K562 (cell line): ENCODE data around the gene NINJ2. TPM values are rescaled to one million over a fixed set of nuclear protein-coding genes. Genes with fewer than 3 reads are reported as not detected.
"Not testable (repeated sequence)": the region's sequence is repeated elsewhere in the genome, so short reads cannot be mapped to it uniquely, and the experiment has no call there.

ENCODE experiments used
- ATAC-seq: fragments of 200-7000 bp; cut with Tn5 transposase; 3 replicates; pipeline ENCODE4 v1.9.1; 2020; ENCODE audit warnings: moderate library complexity
- BruUV-seq: library from RNA; stranded (reverse); fragments of 400-500 nt; replicated peaks from 2 replicates; lab custom pipeline; 2021; lab: Mats Ljungman, UMichigan
- CTCF ChIA-PET: fragments of 300-600 bp; formaldehyde crosslinking; extraction: SDS; loops from one replicate; lab custom pipeline; 2021; ENCODE audit warnings: low intra/inter-chr PET ratio; lab: Yijun Ruan, JAX
- POLR2A ChIA-PET: fragments of 300-600, 350-650 bp; sonication (Branson Sonifier 250); formaldehyde crosslinking; extraction: SDS; loops from one replicate; lab custom pipeline; 2021; ENCODE audit warnings: antibody characterized with exemption, inconsistent platforms; lab: Yijun Ruan, JAX
- DNase-seq, 4 experiments: peaks; one replicate each; pipeline versions ENCODE4 v3.0.0 to v3.0.0-alpha.2; 2011 to 2018; ENCODE audit warnings: low spot score in 3 of 4, mixed read lengths in 3 of 4; ENCODE audit errors: extremely low read depth in 1 of 4
- FAIRE-seq: peaks from 2 replicates; lab custom pipeline; 2011; peaks lifted over from hg19 to GRCh38; lab: Jason Lieb, UNC
- H2AFZ ChIP-seq: 2 replicates; pipeline ENCODE4 v1.6.0; 2011; ENCODE audit warnings: low read depth, low read length, control low read depth, inconsistent platforms
- H3K27ac ChIP-seq: fragments of 200-600 bp; 3 replicates; pipeline ENCODE4 v1.8.0; 2011; ENCODE audit warnings: low read depth, mild to moderate bottlenecking, control low read depth, inconsistent platforms, low read length, moderate library complexity, mixed read lengths; ENCODE audit errors: extremely low read depth
- H3K27me3 ChIP-seq, 2 experiments: fragments of 300-600 bp in 1 of 2; 2 replicates in 1 of 2; 3 replicates in 1 of 2; pipeline versions ENCODE4 v1.6.0 to v1.8.0; 2011; ENCODE audit warnings: inconsistent platforms in 2 of 2, low read length in 2 of 2, mild to moderate bottlenecking in 1 of 2, mixed read lengths in 1 of 2, moderate library complexity in 1 of 2; ENCODE audit not compliant: control insufficient read depth in 2 of 2, insufficient read depth in 2 of 2
- H3K36me3 ChIP-seq: fragments of 300-600 bp; 3 replicates; pipeline ENCODE4 v1.8.0; 2011; ENCODE audit warnings: mild to moderate bottlenecking, low read length, inconsistent platforms; ENCODE audit not compliant: control insufficient read depth, insufficient read depth
- H3K4me1 ChIP-seq, 2 experiments: fragments of 200-600 bp in 1 of 2; replicated peaks in 1 of 2; 2 replicates in 1 of 2; 3 replicates in 1 of 2; pipeline versions ENCODE4 v1.5.1 to v1.8.0; 2011; ENCODE audit warnings: inconsistent platforms in 2 of 2, low read length in 2 of 2, mild to moderate bottlenecking in 1 of 2, mixed read lengths in 1 of 2, moderate library complexity in 1 of 2; ENCODE audit not compliant: control insufficient read depth in 2 of 2, insufficient read depth in 2 of 2
- H3K4me2 ChIP-seq: 2 replicates; pipeline ENCODE4 v1.6.1; 2011; ENCODE audit warnings: low read length, control low read depth, inconsistent platforms, mixed read lengths; ENCODE audit not compliant: insufficient read depth
- H3K4me3 ChIP-seq: fragments of 200-600 bp; sonication (generic), shearing (Covaris generic); 2 replicates; pipeline ENCODE4 v1.5.1; 2016; ENCODE audit warnings: control low read depth, inconsistent platforms
- H3K79me2 ChIP-seq: fragments of 200-600 bp; 3 replicates; pipeline ENCODE4 v1.8.0; 2011; ENCODE audit warnings: low read length, inconsistent platforms; ENCODE audit not compliant: control insufficient read depth, insufficient read depth
- H3K9ac ChIP-seq, 2 experiments: 2 replicates each; pipeline versions ENCODE4 v1.6.0 to v1.6.1; 2011; ENCODE audit warnings: low read depth in 2 of 2, low read length in 2 of 2, control low read depth in 1 of 2, inconsistent platforms in 1 of 2, mild to moderate bottlenecking in 1 of 2, mixed read lengths in 1 of 2; ENCODE audit not compliant: insufficient read depth in 1 of 2
- H3K9me1 ChIP-seq: one replicate; pipeline ENCODE4 v1.6.0; 2011; ENCODE audit warnings: inconsistent platforms, mild to moderate bottlenecking, low read length, moderate library complexity; ENCODE audit not compliant: control insufficient read depth, insufficient read depth
- H3K9me3 ChIP-seq: replicated peaks from 2 replicates; pipeline ENCODE4 v1.5.1; 2011; ENCODE audit warnings: low read depth, low read length, inconsistent platforms; ENCODE audit not compliant: control insufficient read depth, insufficient read depth
- H4K20me1 ChIP-seq: replicated peaks from 2 replicates; pipeline ENCODE4 v1.6.1; 2011; ENCODE audit warnings: low read length, inconsistent platforms, mixed read lengths; ENCODE audit not compliant: control insufficient read depth, insufficient read depth
- CBX3 ChIP-seq, 2 experiments: IDR thresholded peaks; 1 replicate in 1 of 2; 2 replicates in 1 of 2; pipeline ENCODE4 v1.6.1; 2012; ENCODE audit warnings: inconsistent platforms in 2 of 2, low read length in 2 of 2, borderline replicate concordance in 1 of 2, control low read depth in 1 of 2
- ETV1 ChIP-seq: fragments of 450-650 bp; conservative IDR thresholded peaks from 2 replicates; pipeline ENCODE4 v1.6.1; 2016; ENCODE audit warnings: missing genetic modification characterization, control low read depth, low read depth, missing compliant biosample characterization
- GTF2E2 ChIP-seq: fragments of 200-800 bp; sonication (Bioruptor generic); IDR thresholded peaks from 2 replicates; pipeline ENCODE4 v1.6.1; 2016; ENCODE audit warnings: missing genetic modification characterization, missing compliant biosample characterization
- MBD2 ChIP-seq: sonication (generic); IDR thresholded peaks from 2 replicates; pipeline ENCODE4 v1.6.1; 2016; ENCODE audit warnings: low read depth, borderline replicate concordance
- NR2C2 ChIP-seq, 2 experiments: fragments of 200-800 bp in 1 of 2; sonication (Bioruptor generic) in 1 of 2; sonication (generic) in 1 of 2; formaldehyde crosslinking in 1 of 2; IDR thresholded peaks; 2 replicates each; pipeline versions ENCODE4 v1.6.1 to v1.8.0; 2016 to 2022; ENCODE audit warnings: mild to moderate bottlenecking in 1 of 2, missing compliant biosample characterization in 1 of 2, missing genetic modification characterization in 1 of 2, missing genetic modification reagents in 1 of 2
- NRF1 ChIP-seq, 2 experiments: fragments of 450-650 bp; IDR thresholded peaks in 1 of 2; conservative IDR thresholded peaks in 1 of 2; 2 replicates each; pipeline ENCODE4 v1.6.1; 2014; ENCODE audit warnings: mild to moderate bottlenecking in 2 of 2
- PHF8 ChIP-seq: fragments of 200-600 bp; sonication (generic); IDR thresholded peaks from 2 replicates; pipeline ENCODE4 v1.6.1; 2012; ENCODE audit warnings: mixed run types, mild to moderate bottlenecking, inconsistent platforms, low read length, moderate library complexity, borderline replicate concordance
- ZBTB11 ChIP-seq, 3 experiments: fragments of 200-800 bp in 1 of 3; fragments of 250-450 bp in 1 of 3; fragments of 450-650 bp in 1 of 3; sonication (Bioruptor Pico) in 1 of 3; sonication (Bioruptor generic) in 1 of 3; formaldehyde crosslinking in 1 of 3; IDR thresholded peaks; 2 replicates each; pipeline versions ENCODE4 v1.6.1 to v1.8.0; 2016 to 2022; ENCODE audit warnings: mild to moderate bottlenecking in 2 of 3, missing genetic modification characterization in 2 of 3, missing compliant biosample characterization in 1 of 3, moderate library complexity in 1 of 3
- WGBS: fragments of 100-300 bp; shearing (Covaris generic); methylation state at CpG from one replicate; pipeline ENCODE4 v1.1.6; 2016; ENCODE audit warnings: low coverage, mixed read lengths; ENCODE audit not compliant: insufficient coverage; ENCODE audit errors: missing lambda C conversion rate; 5-methylcytosine and 5-hydroxymethylcytosine counted together
- in situ Hi-C: fragments of 300-500 bp; cut with MboI; formaldehyde crosslinking; loops from 4 replicates; pipeline ENCODE4 v1.15.0; 2018; ENCODE audit warnings: inconsistent platforms, mixed read lengths
- intact Hi-C: fragments of 100-400 bp; cut with micrococcal nuclease; formaldehyde crosslinking; loops from 2 replicates; pipeline ENCODE4 v1.14.2; 2022
- polyA plus RNA-seq, 8 experiments: library from polyadenylated mRNA; depleted of rRNA in 4 of 8; stranded (reverse) in 5 of 8; unstranded in 3 of 8; fragments of >200 nt; fragmentation: Nextera tagmentation in 2 of 8; fragmentation: Illumina TruSeq in 1 of 8; extraction: Ambion mirVana in 2 of 8; extraction: Trizol in 1 of 8; gene quantifications; 2 replicates each; pipeline versions ENCODE4 v1.2.1 to v1.2.3, GENCODE V29; 2011 to 2014; ENCODE audit warnings: inconsistent platforms in 1 of 8, missing spikeins in 1 of 8
- total RNA-seq, 7 experiments: library from RNA; depleted of rRNA in 6 of 7; stranded (reverse); fragments of >200 nt in 6 of 7; fragmentation: Illumina TruSeq in 2 of 7; extraction: Trizol in 2 of 7; gene quantifications; 2 replicates each; pipeline versions ENCODE4 v1.2.1 to v1.2.3, GENCODE V29; 2011 to 2021; ENCODE audit warnings: low replicate concordance in 1 of 7

The NINJ2 gene
- total and polyA plus RNA-seq, 9 of the 15 experiments (the other 6 are each of a cell fraction or from before 2014, with no cell fraction given) = 2.6 to 16.0 (median 4.5) TPM

DNA sequence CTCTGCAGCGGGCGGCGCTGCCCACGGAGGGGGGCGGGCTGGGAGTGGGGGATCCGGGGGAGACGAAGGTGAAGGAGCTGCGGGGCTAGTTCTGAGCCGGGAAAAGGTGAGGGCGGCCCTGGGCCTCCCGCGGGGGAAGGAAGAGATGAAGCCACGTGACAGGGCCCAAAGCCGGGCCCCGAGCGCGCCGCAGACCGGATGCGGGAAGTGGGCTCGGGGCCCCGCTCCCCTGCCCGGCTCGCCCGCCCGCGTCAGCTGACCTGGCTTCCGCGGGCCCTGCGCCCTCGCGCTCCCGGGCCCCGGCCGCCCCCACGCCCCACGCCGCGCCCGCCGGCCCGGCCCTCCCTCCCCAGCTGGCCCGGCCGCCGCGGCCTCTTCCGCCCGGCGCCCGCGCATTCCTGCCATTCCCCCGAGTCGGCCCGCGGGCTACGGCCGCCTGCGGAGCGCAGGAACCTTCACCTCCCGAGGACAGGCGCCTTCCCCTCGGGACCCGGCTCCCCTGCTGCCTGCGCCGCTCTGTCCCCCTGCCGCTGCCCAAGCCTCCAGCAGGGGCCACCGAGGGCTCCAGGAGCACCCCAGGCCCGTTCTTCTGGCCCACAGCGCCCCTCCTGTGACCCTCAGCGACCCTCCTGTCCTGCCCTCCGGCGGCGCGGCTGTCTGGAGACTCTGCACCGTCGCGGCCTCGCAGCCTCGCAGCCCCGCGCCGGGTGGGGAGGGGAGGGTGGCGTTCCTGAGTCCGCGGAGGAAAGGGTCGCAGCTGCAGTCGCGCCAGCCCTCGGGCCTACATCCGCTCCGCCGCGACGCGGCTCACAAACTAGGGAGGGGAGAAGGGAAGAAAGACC, 20.4 kb downstream of the NINJ2 start (continued):
- TF ChIP-seq ETV1 (tag) = peak; percentile 65
- peak; percentile 66; the same call in 1 of the 2 replicates for TF ChIP-seq NR2C2 (CRISPR knock-in tag; IDR thresholded peaks at IDR 0.05)
- peak; percentile 63 for TF ChIP-seq NR2C2 (tag; IDR thresholded peaks at IDR 0.05)
- peak in 2 of 3 experiments; percentile 45 to 85; a peak in 2 of 6 replicates for TF ChIP-seq ZBTB11 (CRISPR knock-in tag; IDR thresholded peaks at IDR 0.05)
- no peak for TF ChIP-seq CBX3 (IDR thresholded peaks at IDR 0.05; ENCODE audit: borderline replicate concordance in 1 of 2, low read length in 2 of 2)
- peak; percentile 10; the same call in 1 of the 2 replicates for TF ChIP-seq MBD2
- TF ChIP-seq NRF1 (conservative IDR thresholded peaks at IDR 0.05 in 1 of 2, IDR thresholded peaks at IDR 0.05 in 1 of 2) = peak; percentile 45 to 53; a peak in 3 of 4 replicates
- peak; percentile 30; the same call in 1 of the 2 replicates for TF ChIP-seq GTF2E2 (tag)
- peak; percentile 74; the same call in 1 of the 2 replicates for TF ChIP-seq PHF8

GRCh38 chr12:641321-641720, 21.9 kb downstream of the NINJ2 start:
- POLR2A ChIA-PET = interaction anchor here (0.6 kb wide), 1 partner anchor 24 kb away, joined by 3 read pairs; no protein-coding TSS in a partner anchor
- DNase-seq, H2AFZ ChIP-seq, ATAC-seq, H3K9ac ChIP-seq, H3K36me3 ChIP-seq, H3K4me2 ChIP-seq, H3K9me1 ChIP-seq, H4K20me1 ChIP-seq, H3K27ac ChIP-seq, FAIRE-seq, BruUV-seq, H3K4me3 ChIP-seq, in situ Hi-C loops, H3K27me3 ChIP-seq, H3K9me3 ChIP-seq, CTCF ChIA-PET: not testable (repeated sequence)
- peaks cover 16% of the 10 kb centered on the region for H3K79me2 ChIP-seq
- peaks cover 28 to 38% of the 10 kb centered on the region in 2 experiments for H3K4me1 ChIP-seq
- WGBS = 100% methylated on average over 4 of the region's 11 CpGs
- intact Hi-C loops = loop anchor here (5.0 kb wide), 1 partner anchor 64 kb away; no protein-coding TSS in a partner anchor
